Chondrocyte (in vitro differentiated cells): ENCODE data around the gene SBNO1. TPM values are rescaled to one million over a fixed set of nuclear protein-coding genes. Genes with fewer than 3 reads are reported as not detected.
"Not testable (repeated sequence)": the region's sequence is repeated elsewhere in the genome, so short reads cannot be mapped to it uniquely, and the experiment has no call there.

Experiments
- DNase-seq: peaks from one replicate; pipeline ENCODE4 v3.0.0; 2021; ENCODE audit warnings: mixed read lengths, low spot score
- H3K27ac Mint-ChIP-seq: one replicate; pipeline ENCODE4 v1.8.0; 2021; ENCODE audit warnings: mild to moderate bottlenecking, moderate library complexity, mixed read lengths; ENCODE audit not compliant: unreplicated experiment
- H3K27me3 Mint-ChIP-seq: 2 replicates; pipeline ENCODE4 v1.8.0; 2021; ENCODE audit warnings: low read depth, mixed read lengths
- H3K36me3 Mint-ChIP-seq: 2 replicates; pipeline ENCODE4 v1.8.0; 2021; ENCODE audit warnings: low read depth, mixed read lengths
- H3K4me1 Mint-ChIP-seq: 2 replicates; pipeline ENCODE4 v1.8.0; 2021; ENCODE audit warnings: low read depth, mild to moderate bottlenecking, mixed read lengths
- H3K4me3 Mint-ChIP-seq: one replicate; pipeline ENCODE4 v1.8.0; 2021; ENCODE audit warnings: mild to moderate bottlenecking, moderate library complexity, mixed read lengths; ENCODE audit not compliant: unreplicated experiment
- H3K9me3 Mint-ChIP-seq: 2 replicates; pipeline ENCODE4 v1.8.0; 2021; ENCODE audit warnings: low read depth, mixed read lengths
- CTCF ChIP-seq: fragments of 200-600 bp; sonication (generic); IDR thresholded peaks from 2 replicates; pipeline ENCODE4 v1.5.0; 2021; ENCODE audit warnings: antibody characterized with exemption, mild to moderate bottlenecking, moderate library complexity
- total RNA-seq: library from RNA; stranded (reverse); gene quantifications from 3 replicates; pipeline ENCODE4 v1.2.1, GENCODE V29; 2021

The SBNO1 gene
- total RNA-seq, 1 donor from 2014 or later: 37.7 TPM

- Mint-ChIP-seq H3K4me1 (no peaks in the 10 kb centered on the region), H3K36me3 (peaks cover 24% of the 10 kb centered on the region)
- DNase-seq: no peak
Measured at GRCh38 chr12:123329799-123330198, 34.8 kb downstream of the SBNO1 start.

GRCh38 chr12:123319826-123320225 is 44.8 kb downstream of the SBNO1 start:
- H3K27me3 Mint-ChIP-seq: no peaks in the 10 kb centered on the region
- no peak for TF ChIP-seq CTCF

More at GRCh38 chr12:123329799-123330198, 34.8 kb downstream of the SBNO1 start:
- Mint-ChIP-seq H3K9me3 (no peaks in the 10 kb centered on the region), H3K27me3 (no peaks in the 10 kb centered on the region), H3K4me3 (no peak overlapping the region), H3K27ac (no peak overlapping the region)
- TF ChIP-seq CTCF: no peak

DNA sequence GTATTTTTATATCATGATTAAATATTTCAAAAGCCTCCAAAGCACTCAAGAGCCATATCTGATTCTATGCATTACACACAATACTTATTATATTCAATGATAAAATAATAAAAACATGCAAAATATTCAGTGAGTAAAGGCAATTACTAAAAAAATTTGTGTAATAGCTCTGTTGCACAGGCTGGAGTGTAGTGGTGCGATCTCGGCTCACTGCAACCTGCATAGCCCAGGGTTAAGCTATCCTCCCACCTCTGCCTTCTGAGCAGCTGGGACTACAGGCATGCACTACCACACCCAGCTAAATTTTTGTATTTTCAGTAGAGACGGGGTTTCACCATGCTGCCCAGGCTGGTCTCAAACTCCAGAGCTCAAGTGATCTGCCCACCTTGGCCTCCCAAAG is 45.4 kb downstream of the SBNO1 start:
- no peak for TF ChIP-seq CTCF
- peaks cover 36% of the 10 kb centered on the region for H3K36me3 Mint-ChIP-seq
- no peak overlapping the region for H3K4me3 Mint-ChIP-seq
- no peaks in the 10 kb centered on the region for H3K9me3 Mint-ChIP-seq
- H3K27ac Mint-ChIP-seq: no peak overlapping the region
- no peak for DNase-seq
- no peaks in the 10 kb centered on the region for H3K4me1 Mint-ChIP-seq
- H3K27me3 Mint-ChIP-seq: no peaks in the 10 kb centered on the region

More at GRCh38 chr12:123319826-123320225, 44.8 kb downstream of the SBNO1 start:
- no peak overlapping the region for H3K27ac Mint-ChIP-seq
- peaks cover 36% of the 10 kb centered on the region for H3K36me3 Mint-ChIP-seq
- DNase-seq: no peak
- no peaks in the 10 kb centered on the region for H3K9me3 Mint-ChIP-seq
- H3K4me1 Mint-ChIP-seq: no peaks in the 10 kb centered on the region
- no peak overlapping the region for H3K4me3 Mint-ChIP-seq

DNA sequence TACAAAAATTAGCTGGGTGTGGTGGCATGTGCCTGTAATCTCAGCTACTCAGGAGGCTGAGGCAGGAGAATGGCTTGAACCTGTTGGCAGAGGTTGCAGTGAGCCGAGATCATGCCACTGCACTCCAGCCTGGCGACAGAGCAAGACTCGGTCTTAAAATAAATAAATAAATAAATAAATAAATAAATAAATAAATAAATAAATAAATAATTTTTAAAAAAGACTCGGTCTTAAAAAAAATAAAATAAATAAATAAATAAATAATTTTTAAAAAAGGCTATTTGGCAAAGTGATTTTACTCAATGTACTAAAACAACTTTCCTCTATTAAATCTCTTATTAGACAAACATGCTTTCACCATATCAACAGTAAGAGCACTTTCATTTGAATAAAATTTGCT is 51.6 kb downstream of the SBNO1 start:
- H3K9me3 Mint-ChIP-seq, DNase-seq, H3K27ac Mint-ChIP-seq: not testable (repeated sequence)

DNA sequence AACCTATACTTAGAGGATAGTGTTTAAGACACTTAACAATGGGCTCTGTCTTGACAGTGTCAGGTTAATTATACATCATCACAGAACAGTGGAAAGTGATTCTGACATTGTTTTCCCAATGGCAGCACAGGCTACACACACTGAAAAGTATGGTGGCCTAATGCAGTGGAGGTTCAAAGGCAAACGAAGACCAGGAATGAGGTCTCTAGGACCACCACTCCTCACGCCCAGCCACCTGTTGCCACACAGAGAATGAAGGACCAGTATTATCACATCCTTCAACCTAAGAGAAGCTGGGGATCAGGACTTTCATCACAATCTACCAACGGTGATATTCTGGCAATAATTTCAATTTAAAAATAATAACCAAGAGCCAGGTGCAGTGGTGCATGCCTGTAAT is 58.4 kb downstream of the SBNO1 start:
- no peak overlapping the region for H3K4me3 Mint-ChIP-seq
- no peaks in the 10 kb centered on the region for H3K4me1 Mint-ChIP-seq
- peaks cover 32% of the 10 kb centered on the region for H3K36me3 Mint-ChIP-seq
- TF ChIP-seq CTCF: no peak
- no peak overlapping the region for H3K27ac Mint-ChIP-seq
- no peaks in the 10 kb centered on the region for H3K27me3 Mint-ChIP-seq
- no peaks in the 10 kb centered on the region for H3K9me3 Mint-ChIP-seq
- DNase-seq: no peak

More for the DNA sequence above, 51.6 kb downstream of the SBNO1 start:
- not testable (repeated sequence) for H3K4me1 Mint-ChIP-seq, H3K4me3 Mint-ChIP-seq, H3K27me3 Mint-ChIP-seq
- peaks cover 37% of the 10 kb centered on the region for H3K36me3 Mint-ChIP-seq

DNA sequence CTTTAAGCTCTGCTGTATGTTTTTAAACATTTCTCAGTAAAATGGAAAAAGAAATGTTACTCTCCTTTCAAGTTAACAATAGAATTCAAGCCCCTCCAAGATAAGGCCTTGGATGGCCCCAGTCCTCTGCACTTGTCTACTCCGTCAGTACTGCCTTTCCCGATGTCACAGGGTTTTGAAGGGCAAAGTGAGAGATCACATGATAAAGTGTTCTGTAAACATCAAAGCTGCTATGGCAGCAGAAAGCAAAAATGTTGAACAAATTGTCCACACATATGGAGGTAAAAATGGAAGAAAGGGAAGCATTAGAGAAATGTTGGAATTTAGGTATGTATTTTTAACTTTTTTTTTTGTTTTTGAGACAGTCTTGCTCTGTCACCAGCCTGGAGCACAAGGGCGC is 59.5 kb downstream of the SBNO1 start:
- H3K27ac Mint-ChIP-seq: no peak overlapping the region
- no peaks in the 10 kb centered on the region for H3K27me3 Mint-ChIP-seq
- no peak for TF ChIP-seq CTCF
- H3K4me1 Mint-ChIP-seq: no peaks in the 10 kb centered on the region
- H3K36me3 Mint-ChIP-seq: peaks cover 29% of the 10 kb centered on the region
- H3K4me3 Mint-ChIP-seq: no peak overlapping the region
- DNase-seq: no peak
- no peaks in the 10 kb centered on the region for H3K9me3 Mint-ChIP-seq
